Mesenchymal stem cell (in vitro differentiated cells and primary cell): Measurements from ENCODE around the gene ZNF609. TPM values are rescaled to one million over a fixed set of nuclear protein-coding genes. Genes with fewer than 3 reads are reported as not detected.

Experiments used
- DNase-seq: peaks from one replicate; pipeline ENCODE4 v3.0.0-alpha.2; 2013
- H2AFZ ChIP-seq: one replicate; pipeline ENCODE4 v1.6.1; 2013; ENCODE audit warnings: low read depth, mild to moderate bottlenecking, control low read depth, inconsistent platforms, low read length, moderate library complexity
- H2AK5ac ChIP-seq: 2 replicates; pipeline ENCODE4 v1.6.1; 2013; ENCODE audit warnings: low read length, moderate library complexity, mild to moderate bottlenecking, inconsistent platforms; ENCODE audit not compliant: severe bottlenecking
- H2BK120ac ChIP-seq: one replicate; pipeline ENCODE4 v1.6.1; 2013; ENCODE audit warnings: low read depth, mild to moderate bottlenecking, inconsistent platforms, low read length, moderate library complexity
- H2BK12ac ChIP-seq, 2 experiments: one replicate each; pipeline ENCODE4 v1.6.1; 2013; ENCODE audit warnings: inconsistent platforms in 2 of 2, low read length in 2 of 2, mild to moderate bottlenecking in 2 of 2, moderate library complexity in 2 of 2, control low read depth in 1 of 2
- H2BK15ac ChIP-seq: one replicate; pipeline ENCODE4 v1.6.1; 2013; ENCODE audit warnings: mild to moderate bottlenecking, low read depth, inconsistent platforms; ENCODE audit not compliant: poor library complexity, severe bottlenecking
- H2BK5ac ChIP-seq: 2 replicates; pipeline ENCODE4 v1.6.1; 2013; ENCODE audit warnings: low read depth, mild to moderate bottlenecking, low read length, control low read depth, inconsistent platforms; ENCODE audit not compliant: poor library complexity, severe bottlenecking
- H3K14ac ChIP-seq, 2 experiments: one replicate each; pipeline ENCODE4 v1.6.1; 2013; ENCODE audit warnings: inconsistent platforms in 2 of 2, low read length in 2 of 2, control low read depth in 1 of 2, mild to moderate bottlenecking in 1 of 2, moderate library complexity in 1 of 2
- H3K18ac ChIP-seq, 2 experiments: one replicate each; pipeline ENCODE4 v1.6.1; 2013; ENCODE audit warnings: inconsistent platforms in 2 of 2, low read length in 2 of 2, control low read depth in 1 of 2, low read depth in 1 of 2, mild to moderate bottlenecking in 1 of 2
- H3K23ac ChIP-seq, 2 experiments: one replicate each; pipeline ENCODE4 v1.6.1; 2013; ENCODE audit warnings: inconsistent platforms in 2 of 2, low read length in 2 of 2, mild to moderate bottlenecking in 2 of 2, moderate library complexity in 2 of 2, control low read depth in 1 of 2
- H3K27ac ChIP-seq: 2 replicates; pipeline ENCODE4 v1.5.1; 2013; ENCODE audit warnings: mild to moderate bottlenecking, moderate library complexity, low read length, control low read depth, inconsistent platforms; ENCODE audit not compliant: poor library complexity, severe bottlenecking
- H3K27me3 ChIP-seq, 2 experiments: 2 replicates each; pipeline versions ENCODE4 v1.6.1 to v1.7.0; 2013; ENCODE audit warnings: low read length in 2 of 2, mild to moderate bottlenecking in 2 of 2, moderate library complexity in 2 of 2, control low read depth in 1 of 2, inconsistent platforms in 1 of 2; ENCODE audit not compliant: control insufficient read depth in 1 of 2, insufficient read depth in 1 of 2
- H3K36me3 ChIP-seq, 2 experiments: 2 replicates each; pipeline versions ENCODE4 v1.6.1 to v1.7.0; 2013; ENCODE audit warnings: low read length in 2 of 2, control low read depth in 1 of 2, inconsistent platforms in 1 of 2, low read depth in 1 of 2, mild to moderate bottlenecking in 1 of 2; ENCODE audit not compliant: insufficient read depth in 2 of 2, control insufficient read depth in 1 of 2
- H3K4ac ChIP-seq, 2 experiments: one replicate each; pipeline ENCODE4 v1.6.1; 2013; ENCODE audit warnings: inconsistent platforms in 2 of 2, low read length in 2 of 2, mild to moderate bottlenecking in 2 of 2, moderate library complexity in 2 of 2, control low read depth in 1 of 2, low read depth in 1 of 2
- H3K4me1 ChIP-seq: 2 replicates; pipeline ENCODE4 v1.6.1; 2013; ENCODE audit warnings: low read depth, low read length, control low read depth; ENCODE audit not compliant: control insufficient read depth, insufficient read depth
- H3K4me2 ChIP-seq: 2 replicates; pipeline ENCODE4 v1.6.1; 2013; ENCODE audit warnings: low read length, mild to moderate bottlenecking, inconsistent platforms; ENCODE audit not compliant: poor library complexity, severe bottlenecking
- H3K4me3 ChIP-seq, 2 experiments: 2 replicates each; pipeline versions ENCODE4 v1.5.1 to v1.7.0; 2013; ENCODE audit warnings: low read length in 2 of 2, mild to moderate bottlenecking in 2 of 2, control low read depth in 1 of 2, low read depth in 1 of 2; ENCODE audit not compliant: insufficient read depth in 1 of 2
- H3K79me1 ChIP-seq: replicated peaks from 2 replicates; pipeline ENCODE4 v1.6.1; 2013; ENCODE audit warnings: mild to moderate bottlenecking, control low read depth, low read length, inconsistent platforms; ENCODE audit not compliant: poor library complexity, severe bottlenecking
- H3K9ac ChIP-seq: 2 replicates; pipeline ENCODE4 v1.7.0; 2013; ENCODE audit warnings: mild to moderate bottlenecking, low read length, moderate library complexity
- H3K9me3 ChIP-seq: 2 replicates; pipeline ENCODE4 v1.7.0; 2013; ENCODE audit warnings: mild to moderate bottlenecking, low read length; ENCODE audit not compliant: control insufficient read depth
- H4K8ac ChIP-seq: one replicate; pipeline ENCODE4 v1.6.1; 2013; ENCODE audit warnings: inconsistent platforms, mild to moderate bottlenecking, low read length, moderate library complexity
- H4K91ac ChIP-seq: one replicate; pipeline ENCODE4 v1.6.1; 2013; ENCODE audit warnings: mild to moderate bottlenecking, low read length, inconsistent platforms
- WGBS: methylation state at CpG from one replicate; pipeline ENCODE4 v1.1.7; 2013; ENCODE audit warnings: mixed read lengths; 5-methylcytosine and 5-hydroxymethylcytosine counted together
- polyA plus RNA-seq, 2 experiments: library from polyadenylated mRNA; stranded (reverse); fragments of 200-250 nt; gene quantifications; one replicate each; pipeline ENCODE4 v1.2.3, GENCODE V29; 2013

ZNF609 gene, protein sequence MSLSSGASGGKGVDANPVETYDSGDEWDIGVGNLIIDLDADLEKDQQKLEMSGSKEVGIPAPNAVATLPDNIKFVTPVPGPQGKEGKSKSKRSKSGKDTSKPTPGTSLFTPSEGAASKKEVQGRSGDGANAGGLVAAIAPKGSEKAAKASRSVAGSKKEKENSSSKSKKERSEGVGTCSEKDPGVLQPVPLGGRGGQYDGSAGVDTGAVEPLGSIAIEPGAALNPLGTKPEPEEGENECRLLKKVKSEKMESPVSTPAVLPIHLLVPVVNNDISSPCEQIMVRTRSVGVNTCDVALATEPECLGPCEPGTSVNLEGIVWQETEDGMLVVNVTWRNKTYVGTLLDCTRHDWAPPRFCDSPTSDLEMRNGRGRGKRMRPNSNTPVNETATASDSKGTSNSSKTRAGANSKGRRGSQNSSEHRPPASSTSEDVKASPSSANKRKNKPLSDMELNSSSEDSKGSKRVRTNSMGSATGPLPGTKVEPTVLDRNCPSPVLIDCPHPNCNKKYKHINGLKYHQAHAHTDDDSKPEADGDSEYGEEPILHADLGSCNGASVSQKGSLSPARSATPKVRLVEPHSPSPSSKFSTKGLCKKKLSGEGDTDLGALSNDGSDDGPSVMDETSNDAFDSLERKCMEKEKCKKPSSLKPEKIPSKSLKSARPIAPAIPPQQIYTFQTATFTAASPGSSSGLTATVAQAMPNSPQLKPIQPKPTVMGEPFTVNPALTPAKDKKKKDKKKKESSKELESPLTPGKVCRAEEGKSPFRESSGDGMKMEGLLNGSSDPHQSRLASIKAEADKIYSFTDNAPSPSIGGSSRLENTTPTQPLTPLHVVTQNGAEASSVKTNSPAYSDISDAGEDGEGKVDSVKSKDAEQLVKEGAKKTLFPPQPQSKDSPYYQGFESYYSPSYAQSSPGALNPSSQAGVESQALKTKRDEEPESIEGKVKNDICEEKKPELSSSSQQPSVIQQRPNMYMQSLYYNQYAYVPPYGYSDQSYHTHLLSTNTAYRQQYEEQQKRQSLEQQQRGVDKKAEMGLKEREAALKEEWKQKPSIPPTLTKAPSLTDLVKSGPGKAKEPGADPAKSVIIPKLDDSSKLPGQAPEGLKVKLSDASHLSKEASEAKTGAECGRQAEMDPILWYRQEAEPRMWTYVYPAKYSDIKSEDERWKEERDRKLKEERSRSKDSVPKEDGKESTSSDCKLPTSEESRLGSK (N-terminal part only)
- 16.4 TPM for polyA plus RNA-seq (2013, experiment 1 of 2)
- polyA plus RNA-seq (2013, experiment 2 of 2) = 15.5 TPM

DNA sequence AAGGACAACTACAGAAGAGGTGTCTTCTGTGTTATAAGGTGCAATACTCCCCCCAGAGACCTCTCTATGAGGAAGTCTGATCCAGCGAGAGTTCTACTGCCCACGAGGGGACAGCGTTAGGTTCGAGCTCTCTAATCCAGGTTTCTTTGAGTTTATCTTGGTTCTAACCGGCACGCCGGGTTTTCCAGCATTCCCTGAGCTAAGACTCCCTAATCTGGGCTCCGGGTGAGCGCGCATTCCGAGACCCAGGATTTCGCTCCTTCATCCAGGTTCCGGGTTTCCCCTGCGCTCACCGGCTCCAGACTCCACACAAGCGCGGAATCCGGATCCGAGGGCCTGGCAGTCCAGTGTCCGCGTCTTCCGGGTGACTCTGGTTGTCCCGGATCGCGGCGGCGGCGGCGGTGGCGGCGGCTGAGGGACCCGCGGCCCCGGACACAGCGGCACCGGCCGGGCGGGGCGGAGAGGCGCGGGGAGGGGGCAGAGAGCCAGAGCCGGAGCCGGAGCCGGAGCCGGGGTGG lies at the start of gene ZNF609:
Gene ZNF609 (plus strand): TSS at position 373 of the 518 bp plus-strand sequence. CDS start 38,842 bp downstream, outside the sequence.
- H3K4me3 ChIP-seq = peak within 1 kb of the TSS; percentile 80 to 87
- peak within 1 kb of the TSS in 1 of 2 experiments; percentile 21 for H2BK12ac ChIP-seq
- DNase-seq = peak; percentile 95

DNA sequence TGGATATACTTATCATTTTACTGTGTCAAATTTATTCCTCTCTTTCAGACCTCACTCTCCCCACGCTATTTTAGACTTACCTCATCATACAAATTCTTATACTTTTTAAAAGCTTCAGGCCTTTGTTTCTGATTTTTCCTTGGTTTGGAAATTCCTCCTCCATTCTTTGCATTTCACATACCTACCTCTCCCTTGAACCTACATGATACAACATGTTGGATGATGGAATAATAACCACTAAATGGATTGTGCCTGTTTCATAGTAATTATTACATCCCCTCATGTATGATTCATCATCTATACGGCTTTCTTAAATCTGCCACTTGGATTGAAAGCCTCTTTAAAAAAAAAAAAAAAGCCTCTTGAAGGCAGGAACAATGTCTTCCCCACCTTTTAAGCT lies 48.2 kb upstream of the ZNF609 start:
- Histone ChIP-seq H2AK5ac (no peak overlapping the region), H3K79me1 (peaks cover 18% of the 10 kb centered on the region), H3K18ac (no peak overlapping the region), H4K91ac (no peak overlapping the region), H3K4me3 (no peak overlapping the region), H3K4me2 (no peak overlapping the region), H3K4me1 (no peaks in the 10 kb centered on the region), H2BK5ac (no peak overlapping the region), H2BK12ac (no peak overlapping the region), H3K36me3 (peaks cover 22 to 83% of the 10 kb centered on the region in 2 experiments), H2BK15ac (no peak overlapping the region), H3K23ac (no peak overlapping the region), H2BK120ac (no peak overlapping the region), H3K27ac (no peak overlapping the region), H2AFZ (no peak overlapping the region), H3K14ac (no peak overlapping the region), H3K9ac (no peak overlapping the region), H4K8ac (no peak overlapping the region), H3K4ac (no peak overlapping the region), H3K27me3 (no peaks in the 10 kb centered on the region), H3K9me3 (no peaks in the 10 kb centered on the region)
- WGBS = 93% methylated on average over 2 of the region's 2 CpGs
- DNase-seq = no peak

More for the DNA sequence above, at the start of gene ZNF609:
- Histone ChIP-seq H3K14ac (peak within 1 kb of the TSS in 1 of 2 experiments; percentile 88), H3K4me1 (peaks cover 6% of the 10 kb centered on the region), H2AFZ (peak within 1 kb of the TSS; percentile 44), H3K18ac (peak within 1 kb of the TSS in 1 of 2 experiments; percentile 93), H4K91ac (peak within 1 kb of the TSS; percentile 34), H3K4me2 (peak within 1 kb of the TSS; percentile 81), H3K9me3 (no peaks in the 10 kb centered on the region), H2BK120ac (peak within 1 kb of the TSS; percentile 82), H3K36me3 (peaks cover 4 to 27% of the 10 kb centered on the region in 2 experiments), H3K4ac (peak within 1 kb of the TSS in 1 of 2 experiments; percentile 52), H3K23ac (no peak within 1 kb of the TSS), H2AK5ac (no peak within 1 kb of the TSS), H2BK15ac (peak within 1 kb of the TSS; percentile 64), H4K8ac (peak within 1 kb of the TSS; percentile 46), H3K27ac (peak within 1 kb of the TSS; percentile 74), H2BK5ac (peak within 1 kb of the TSS; percentile 84), H3K9ac (peak within 1 kb of the TSS; percentile 90), H3K79me1 (peaks cover 2% of the 10 kb centered on the region), H3K27me3 (no peaks in the 10 kb centered on the region)
- WGBS = 3% methylated on average over 33 of the region's 45 CpGs

DNA sequence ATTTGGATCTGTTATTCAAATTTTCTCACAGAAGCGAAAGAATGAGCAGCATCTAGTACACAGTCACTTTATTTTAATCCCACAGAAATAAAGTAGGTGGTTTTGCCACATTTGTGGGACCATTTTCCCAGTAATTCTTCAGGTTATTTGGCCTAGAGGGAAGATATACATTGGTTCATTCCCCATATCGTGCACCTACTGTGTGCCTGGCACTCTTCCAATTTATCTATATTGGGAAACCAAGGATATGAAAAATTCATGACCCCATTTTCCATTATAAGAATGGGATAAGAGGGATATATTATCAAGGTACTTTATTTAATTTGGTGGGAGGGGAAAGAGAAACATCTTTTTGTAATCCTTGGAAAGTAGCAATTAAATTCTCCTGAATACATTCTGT lies 37.7 kb upstream of the ZNF609 start:
- WGBS = no CpG with 5 or more reads among the region's 2 CpGs
- H4K91ac ChIP-seq = no peak overlapping the region

More for the DNA sequence above, 37.7 kb upstream of the ZNF609 start:
- Histone ChIP-seq H3K79me1 (peaks cover 6% of the 10 kb centered on the region), H3K9ac (no peak overlapping the region), H2BK5ac (no peak overlapping the region), H3K9me3 (no peaks in the 10 kb centered on the region), H3K27ac (no peak overlapping the region), H3K27me3 (no peaks in the 10 kb centered on the region), H3K14ac (no peak overlapping the region), H3K36me3 (peaks cover 25 to 82% of the 10 kb centered on the region in 2 experiments), H2AFZ (no peak overlapping the region), H3K23ac (no peak overlapping the region), H2BK120ac (no peak overlapping the region), H3K4ac (no peak overlapping the region), H3K4me1 (no peaks in the 10 kb centered on the region), H2AK5ac (no peak overlapping the region), H3K4me2 (no peak overlapping the region), H4K8ac (no peak overlapping the region), H2BK12ac (no peak overlapping the region), H3K4me3 (no peak overlapping the region), H3K18ac (no peak overlapping the region), H2BK15ac (no peak overlapping the region)
- DNase-seq = no peak
